NK-92 treated with Interleukin-12 subunit alpha and Interleukin-12 subunit beta, amount 100 ng/mL, for 24 hours (cell line): ENCODE data around the gene SEMA4G.

Experiments
- DNase-seq: peaks from one replicate; lab custom pipeline; 2025; lab: John Stamatoyannopoulos, UW

Gene SEMA4G

DNA sequence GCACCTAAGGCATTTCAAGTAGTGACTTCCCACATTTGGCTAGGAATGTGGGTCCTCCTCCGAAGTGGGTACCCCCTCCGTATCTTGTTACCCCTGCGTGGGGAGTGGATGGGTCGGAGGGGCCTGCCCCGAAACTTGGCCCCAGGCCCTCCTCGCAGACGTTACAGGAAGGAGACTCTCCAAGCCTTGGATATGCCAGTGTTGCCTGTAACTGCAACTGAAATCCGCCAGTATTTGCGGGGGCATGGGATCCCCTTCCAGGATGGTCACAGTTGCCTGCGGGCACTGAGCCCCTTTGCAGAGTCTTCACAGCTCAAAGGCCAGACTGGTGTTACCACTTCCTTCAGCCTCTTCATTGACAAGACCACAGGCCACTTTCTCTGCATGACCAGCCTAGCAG lies 18.9 kb downstream of the SEMA4G start:
- no peak for DNase-seq

DNA sequence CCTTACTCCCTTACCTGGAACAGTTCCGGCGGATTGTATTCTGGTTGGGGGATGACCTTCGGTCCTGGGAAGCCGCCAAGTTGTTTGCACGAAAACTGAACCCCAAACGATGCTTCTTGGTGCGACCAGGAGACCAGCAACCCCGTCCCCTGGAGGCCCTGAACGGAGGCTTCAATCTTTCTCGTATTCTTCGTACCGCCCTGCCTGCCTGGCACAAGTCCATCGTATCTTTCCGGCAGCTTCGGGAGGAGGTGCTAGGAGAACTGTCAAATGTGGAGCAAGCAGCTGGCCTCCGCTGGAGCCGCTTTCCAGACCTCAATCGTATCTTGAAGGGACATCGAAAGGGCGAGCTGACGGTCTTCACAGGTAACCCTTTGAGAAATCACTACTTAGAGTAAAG lies 19.8 kb downstream of the SEMA4G start:
- DNase-seq: no peak

DNA sequence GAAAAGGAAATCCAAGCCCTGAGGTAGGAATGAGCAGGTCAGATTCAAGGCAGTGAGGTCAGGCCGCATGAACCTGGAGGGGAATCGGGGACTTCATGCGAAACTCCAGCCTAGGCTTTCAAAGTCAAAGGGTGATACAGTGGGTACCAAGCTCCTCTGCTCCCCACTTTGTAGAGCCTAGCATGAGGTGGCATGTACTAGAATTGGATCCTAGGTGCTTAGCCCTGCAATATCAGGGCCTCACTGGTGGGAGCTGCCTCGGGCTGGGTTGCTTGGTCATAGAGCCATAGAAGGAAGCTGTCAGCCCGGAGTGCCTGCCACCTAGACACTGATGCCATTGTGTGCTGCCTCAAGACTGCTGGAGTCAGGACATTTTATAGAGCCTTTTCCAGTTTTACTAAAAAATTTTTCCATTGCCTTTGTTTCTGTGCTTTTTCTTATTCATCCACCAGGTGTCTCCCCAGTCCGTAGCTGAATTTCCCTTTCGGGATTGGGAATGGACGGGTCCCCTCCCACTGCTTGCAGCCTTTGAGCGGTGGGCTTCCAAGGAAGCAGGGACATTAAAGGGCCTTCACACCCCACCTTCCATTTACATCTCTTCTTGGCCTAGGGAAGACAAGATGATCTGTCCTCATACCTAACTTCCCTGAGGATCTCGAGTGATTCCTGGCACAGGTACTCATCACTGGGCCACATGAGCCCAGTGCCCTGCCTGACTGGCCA lies 24.8 kb downstream of the SEMA4G start:
- DNase-seq: no peak

DNA sequence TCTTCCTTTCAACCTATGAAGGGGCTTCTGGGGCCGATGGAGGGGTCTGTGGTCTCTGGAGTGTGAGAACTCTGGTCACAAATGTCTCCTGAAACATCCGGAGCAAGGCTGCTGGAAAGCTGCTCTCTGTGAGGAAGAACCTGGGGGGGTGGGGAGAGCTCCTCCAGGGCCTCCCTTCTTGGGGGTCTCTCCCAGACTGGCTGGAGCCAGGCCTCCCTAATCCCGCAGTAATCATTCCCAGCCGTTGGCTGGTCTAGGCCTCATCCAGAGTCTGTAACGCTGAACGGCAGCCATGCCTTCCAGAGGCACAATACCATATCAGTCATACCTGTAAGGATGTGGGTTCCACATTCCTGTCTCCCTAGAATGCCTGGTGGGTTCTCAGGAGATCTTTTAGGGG lies 25.9 kb downstream of the SEMA4G start:
- DNase-seq: no peak

DNA sequence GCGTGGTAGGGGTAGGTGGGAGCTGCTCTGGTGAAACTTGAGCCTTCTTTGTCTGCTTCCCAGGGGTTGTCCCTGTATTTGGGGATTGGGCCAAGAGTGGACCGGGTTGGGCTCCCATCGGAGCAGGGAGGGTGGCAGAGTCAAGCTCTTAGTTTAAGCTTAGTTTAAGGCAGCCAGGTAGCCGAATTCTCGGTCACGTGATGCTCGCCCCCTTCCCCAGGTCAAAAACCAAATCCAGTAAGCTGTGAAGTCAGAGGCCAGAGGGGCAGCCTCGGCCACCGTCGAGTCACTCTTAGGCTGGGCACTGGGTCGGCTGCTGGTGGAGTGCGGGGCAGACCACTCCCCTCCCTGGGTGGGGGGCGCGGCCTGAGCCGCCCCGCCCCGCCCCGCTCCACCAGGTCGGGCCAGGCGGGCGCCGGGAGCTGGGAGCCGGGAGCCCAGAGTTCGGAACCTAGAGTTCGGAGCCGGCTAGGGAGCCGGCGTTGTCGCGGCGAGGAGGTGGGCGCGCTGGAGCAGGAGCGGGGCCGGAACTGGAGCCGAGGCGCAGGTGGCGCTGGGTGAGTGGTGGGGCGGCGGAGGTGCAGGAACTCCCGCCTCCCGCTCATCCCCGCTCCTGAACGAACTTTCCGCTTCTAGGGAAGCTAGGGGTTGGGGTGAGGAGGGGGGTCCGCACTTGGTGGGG lies 27.5 kb downstream of the SEMA4G start:
- DNase-seq: no peak

DNA sequence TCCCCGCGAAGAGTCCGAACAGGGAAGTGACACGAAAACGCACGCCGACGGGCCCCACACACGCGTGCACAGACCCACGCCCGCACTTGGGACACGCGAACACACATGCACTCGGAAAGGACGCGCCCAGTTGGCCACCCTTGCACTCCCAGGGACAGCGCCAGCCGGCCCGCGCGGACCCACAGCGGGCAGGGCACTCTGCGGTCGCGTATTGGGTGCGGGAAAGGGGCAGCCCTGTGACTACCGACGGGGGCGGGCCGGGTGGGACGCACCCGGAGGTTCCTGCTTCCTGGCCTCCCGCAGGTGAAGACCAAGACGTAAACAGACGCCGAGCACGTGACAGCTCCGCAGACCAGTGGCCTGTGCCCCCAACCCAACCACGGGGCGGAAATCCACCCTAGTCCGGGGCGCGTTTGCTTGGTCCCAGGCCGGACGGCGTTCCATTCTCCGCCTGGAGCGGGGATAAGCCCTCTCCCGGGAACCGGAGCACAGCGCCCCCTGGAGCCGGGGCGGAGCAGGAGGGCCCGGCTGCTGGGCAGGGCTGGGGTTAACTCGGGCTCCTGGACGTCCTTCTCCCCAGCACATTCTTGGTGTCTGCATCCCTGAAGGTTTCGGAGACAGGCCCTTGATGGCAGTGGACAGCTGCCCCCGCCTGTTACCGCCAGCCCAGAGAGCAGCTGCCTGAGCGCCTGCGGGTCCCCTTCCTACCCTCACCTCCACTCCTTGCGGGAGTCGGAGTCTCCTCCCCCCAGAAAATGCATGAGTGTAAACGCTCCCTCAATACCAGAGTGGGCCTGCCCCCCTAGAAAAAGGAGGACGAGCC lies 28.3 kb downstream of the SEMA4G start:
- peak; percentile 59 for DNase-seq

DNA sequence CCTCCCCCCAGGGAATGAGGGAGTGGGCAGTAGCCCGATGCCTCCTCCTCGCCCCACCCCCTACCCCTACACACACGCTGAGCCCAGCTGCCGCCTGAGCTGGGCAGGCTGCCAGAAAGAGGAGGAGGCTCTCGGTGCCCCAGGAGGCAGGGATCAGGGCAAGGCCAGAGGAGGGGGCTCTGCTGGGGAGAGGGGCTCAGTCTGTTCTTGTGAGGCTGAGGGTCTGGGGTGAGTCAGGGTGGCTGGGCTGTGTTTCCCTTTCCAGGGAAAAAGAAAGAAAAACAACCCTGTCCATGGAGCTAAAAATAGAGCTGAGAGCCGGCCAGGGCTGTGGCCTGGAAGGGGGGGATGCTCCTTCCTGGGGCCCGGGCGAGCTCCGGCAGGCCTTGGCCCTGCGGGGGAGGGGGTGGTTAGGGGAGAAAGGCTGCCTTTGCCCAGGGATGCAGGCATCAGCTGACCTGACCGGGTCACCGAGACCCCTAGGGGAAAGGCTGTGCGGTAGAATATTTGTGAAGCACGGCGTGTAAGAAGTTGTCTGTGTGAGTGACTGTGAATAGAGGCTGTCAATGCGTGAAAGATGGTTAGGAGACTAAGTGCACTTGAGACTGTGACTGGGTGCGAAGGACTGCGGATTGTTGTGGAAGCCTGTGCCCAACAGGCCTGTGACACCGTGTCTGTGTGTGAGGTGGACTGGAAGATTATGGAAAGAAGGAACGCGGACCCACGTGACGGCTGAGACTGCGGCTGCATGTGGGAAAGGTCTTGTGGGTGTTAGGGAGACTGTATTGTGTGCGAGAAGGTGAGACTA lies 29.1 kb downstream of the SEMA4G start:
- DNase-seq: peak; percentile 14

DNA sequence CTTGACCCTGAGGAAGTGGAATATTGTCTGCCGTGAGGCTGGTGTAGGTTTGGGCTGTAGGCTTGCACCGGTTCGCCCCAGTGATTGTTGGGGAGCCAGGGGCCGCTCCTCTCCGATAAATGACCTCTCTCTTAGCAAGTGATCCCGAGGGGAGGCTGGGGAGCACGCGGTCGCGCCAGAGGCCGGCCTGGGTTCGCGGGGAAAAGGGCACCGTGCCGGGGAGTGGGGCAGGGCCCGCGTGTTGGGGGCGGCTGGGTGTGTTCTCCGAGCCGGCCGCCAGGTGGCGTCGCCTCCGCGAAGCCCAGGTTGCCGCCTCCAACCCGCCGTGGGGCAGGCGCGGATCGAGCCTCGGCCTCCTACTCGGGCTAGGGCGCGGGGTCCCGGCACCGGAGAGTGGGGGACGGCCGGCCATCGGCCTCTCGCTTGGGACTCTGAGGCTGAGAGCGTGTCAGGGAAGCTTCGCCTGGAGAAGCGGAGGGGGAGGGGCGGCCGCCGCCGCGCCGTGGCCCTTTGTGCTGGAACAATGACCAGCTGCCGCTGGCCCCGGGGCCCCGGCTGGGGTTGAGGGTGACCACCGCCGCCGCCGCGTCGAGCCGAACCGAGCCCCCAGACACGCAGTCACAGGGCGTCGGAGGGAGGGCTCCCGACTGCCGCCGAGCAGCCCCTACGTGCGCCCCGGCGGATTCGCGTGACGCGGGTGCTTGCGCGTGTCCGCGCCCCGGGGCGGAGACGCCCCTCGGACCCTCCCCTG lies 29.9 kb downstream of the SEMA4G start:
- peak; percentile 37 for DNase-seq

DNA sequence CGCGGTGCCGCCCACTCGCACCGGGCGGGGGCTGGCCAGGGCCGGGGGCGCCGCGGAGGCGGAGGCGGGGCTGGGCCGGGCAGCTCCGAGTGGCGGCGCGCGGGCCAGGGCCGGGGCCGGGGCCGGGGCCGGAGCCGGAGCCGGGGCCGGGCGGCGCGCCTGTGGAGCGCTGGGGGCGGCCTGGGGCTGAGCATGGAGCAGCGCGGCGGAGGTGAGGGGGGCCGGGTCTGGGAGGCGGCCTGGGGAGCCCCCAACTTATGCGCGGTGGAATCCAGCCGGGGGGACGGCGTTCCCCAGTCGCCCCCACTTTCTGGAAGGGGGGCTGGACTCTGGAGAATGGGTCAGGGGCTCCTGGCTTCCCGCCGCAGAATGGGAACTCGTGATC lies 30.4 kb downstream of the SEMA4G start, which contains the start of gene LZTS2:
Gene LZTS2, plus strand, starts transcription at position 67 of the 385 bp plus-strand sequence. CDS start 2,731 bp downstream, outside the sequence.
- no peak for DNase-seq

DNA sequence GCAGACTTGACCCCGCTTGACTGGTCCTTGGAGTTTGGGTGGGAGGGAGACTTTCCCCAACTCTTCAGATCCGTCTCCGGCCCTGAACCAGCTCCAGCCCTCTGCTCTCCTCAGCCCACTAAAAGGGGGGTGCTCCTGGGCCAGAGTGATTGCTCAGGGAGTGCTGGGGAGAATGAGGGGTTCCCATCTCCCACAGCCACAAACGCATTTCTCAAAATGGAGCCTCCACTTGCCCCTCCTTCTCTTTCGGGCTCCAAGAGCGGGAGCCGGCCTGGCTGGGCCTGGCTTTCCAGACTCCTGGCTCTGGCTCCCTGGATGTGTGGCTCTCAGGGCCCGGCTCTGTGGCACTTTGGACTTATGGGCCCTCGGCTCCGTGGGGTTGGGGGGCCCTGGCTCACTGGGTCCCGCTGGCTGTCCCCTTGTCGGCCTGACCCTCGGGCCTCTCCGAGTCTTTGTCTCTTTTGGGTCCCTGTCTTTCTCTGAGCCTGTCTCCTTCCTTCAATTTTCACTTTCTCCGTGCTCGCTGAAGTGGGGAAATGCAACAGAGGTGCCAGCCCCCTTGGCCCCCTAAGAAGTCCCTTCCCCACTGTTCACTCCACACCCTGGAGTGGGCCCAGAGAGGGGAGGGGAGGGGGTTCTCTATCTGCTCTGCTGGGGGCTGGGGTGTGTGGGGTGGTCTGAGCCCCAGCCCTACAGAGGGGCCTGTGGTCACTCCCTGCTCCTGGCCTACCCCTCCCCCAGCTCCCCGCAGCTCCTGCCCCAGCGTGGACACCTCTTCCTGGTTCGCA lies 31.0 kb downstream of the SEMA4G start:
- DNase-seq: no peak

DNA sequence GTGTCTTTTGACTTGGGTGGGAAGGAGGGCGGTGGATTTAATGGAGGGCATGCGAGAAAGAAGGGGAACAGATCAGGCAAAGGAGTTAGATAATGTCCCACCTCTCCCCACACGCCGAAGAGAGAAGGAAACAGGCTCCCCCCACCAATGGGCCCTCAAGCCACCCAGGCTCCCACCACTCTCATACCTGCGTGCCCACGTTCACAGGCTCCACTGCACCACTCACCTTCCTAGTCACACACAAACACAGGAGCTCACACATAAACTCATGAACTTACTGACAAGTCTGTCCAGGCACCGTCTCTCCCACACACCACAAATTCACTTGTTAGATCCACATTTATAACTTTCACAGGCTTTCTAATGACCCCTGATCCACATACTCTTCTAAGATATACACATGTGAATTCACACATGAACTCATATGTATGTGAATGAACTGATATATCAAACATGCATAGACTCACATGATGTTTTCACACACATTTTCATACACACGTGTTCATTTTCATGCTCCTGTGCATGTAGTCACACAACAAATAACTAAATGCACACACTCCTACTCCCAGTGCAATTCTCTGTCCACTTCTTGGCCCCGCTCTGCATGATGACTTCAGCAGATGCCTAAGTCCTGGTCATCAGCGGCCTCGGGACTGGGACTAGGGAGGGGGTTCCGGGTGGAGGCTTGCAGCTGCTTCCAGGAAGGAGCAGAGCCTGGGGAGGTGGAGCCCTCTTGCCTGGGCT lies 31.8 kb downstream of the SEMA4G start:
- DNase-seq: no peak

DNA sequence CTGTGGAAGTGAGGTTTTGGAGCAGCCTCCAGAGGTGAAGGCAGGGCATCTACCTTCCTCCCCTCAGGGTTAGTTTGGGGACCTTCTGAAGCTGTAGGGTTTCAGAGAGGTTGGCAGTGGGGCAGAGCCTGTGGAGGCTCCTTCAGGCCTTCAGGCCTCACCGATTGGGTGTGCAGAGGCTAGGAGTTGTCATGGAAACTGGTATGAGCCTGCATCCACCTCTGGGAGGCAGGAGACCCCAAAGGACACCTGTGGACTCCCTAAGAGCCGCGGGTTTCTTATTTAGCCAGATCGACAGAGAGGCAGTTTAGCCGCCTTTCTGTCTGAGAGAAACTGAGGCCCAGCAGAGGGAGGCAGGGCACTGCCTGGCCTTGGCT lies 32.3 kb downstream of the SEMA4G start:
- no peak for DNase-seq

DNA sequence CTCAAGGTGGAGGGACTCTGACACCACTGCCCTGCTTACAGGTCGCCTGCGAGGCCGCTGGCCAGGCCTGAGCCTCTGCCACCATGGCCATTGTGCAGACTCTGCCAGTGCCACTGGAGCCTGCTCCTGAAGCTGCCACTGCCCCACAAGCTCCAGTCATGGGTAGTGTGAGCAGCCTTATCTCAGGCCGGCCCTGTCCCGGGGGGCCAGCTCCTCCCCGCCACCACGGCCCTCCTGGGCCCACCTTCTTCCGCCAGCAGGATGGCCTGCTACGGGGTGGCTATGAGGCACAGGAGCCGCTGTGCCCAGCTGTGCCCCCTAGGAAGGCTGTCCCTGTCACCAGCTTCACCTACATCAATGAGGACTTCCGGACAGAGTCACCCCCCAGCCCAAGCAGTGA lies 33.2 kb downstream of the SEMA4G start:
- no peak for DNase-seq

DNA sequence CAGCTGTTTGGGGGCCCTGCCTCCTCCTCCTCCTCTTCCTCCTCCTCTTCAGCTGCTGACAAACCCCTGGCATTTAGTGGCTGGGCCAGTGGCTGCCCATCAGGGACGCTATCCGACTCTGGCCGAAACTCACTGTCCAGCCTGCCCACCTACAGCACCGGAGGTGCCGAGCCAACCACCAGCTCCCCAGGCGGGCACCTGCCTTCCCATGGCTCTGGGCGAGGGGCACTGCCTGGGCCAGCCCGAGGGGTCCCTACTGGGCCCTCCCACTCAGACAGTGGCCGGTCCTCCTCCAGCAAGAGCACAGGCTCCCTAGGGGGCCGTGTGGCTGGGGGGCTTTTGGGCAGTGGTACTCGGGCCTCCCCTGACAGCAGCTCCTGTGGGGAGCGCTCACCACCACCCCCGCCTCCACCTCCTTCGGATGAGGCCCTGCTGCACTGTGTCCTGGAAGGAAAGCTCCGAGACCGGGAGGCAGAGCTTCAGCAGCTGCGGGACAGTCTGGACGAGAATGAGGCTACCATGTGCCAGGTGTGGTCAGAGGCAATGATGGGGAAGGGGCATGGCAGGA lies 34.4 kb downstream of the SEMA4G start:
- no peak for DNase-seq

DNA sequence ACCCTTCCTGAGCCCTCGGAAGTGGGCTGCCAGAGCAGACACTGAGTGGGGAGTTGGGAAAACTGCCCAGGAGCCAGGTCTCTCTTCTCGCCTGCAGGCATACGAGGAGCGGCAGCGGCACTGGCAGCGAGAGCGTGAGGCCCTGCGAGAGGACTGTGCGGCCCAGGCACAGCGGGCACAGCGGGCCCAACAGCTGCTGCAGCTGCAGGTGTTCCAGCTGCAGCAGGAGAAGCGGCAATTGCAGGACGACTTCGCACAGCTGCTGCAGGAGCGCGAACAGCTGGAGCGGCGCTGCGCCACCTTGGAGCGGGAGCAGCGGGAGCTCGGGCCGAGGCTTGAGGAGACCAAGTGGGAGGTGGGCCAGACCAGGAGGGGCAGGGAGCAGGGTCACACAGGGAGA lies 36.1 kb downstream of the SEMA4G start:
- no peak for DNase-seq

DNA sequence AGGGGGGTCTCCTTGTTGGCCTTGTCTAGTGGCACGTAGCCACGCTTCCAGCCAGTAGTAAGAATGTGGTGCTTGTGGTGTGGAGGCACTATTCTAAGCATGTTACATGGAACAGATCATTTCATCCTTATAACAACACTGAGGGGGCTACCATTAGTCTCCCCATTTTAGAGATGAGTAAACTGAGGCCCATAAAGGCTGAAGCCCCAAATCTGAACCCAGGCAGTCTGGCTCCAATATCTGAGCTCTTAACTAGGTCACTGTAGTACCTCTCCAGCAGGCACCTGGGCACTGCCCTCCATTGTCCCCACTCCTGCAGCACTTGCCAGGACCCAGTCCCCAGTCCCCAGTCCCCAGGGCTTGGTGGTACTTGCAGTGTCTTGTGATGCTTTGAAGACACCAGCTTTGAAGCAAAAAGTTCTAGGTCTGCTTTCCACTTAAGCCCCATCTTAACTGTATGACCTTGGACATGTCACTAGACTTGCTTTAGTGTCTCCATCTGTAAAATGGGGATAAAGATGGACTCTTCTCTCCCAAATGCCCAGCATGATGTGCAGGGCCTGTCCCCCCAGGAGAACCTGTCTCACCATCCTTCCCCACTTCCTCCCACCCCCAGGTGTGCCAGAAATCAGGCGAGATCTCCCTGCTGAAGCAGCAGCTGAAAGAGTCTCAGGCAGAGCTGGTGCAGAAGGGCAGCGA lies 36.7 kb downstream of the SEMA4G start:
- DNase-seq: no peak

DNA sequence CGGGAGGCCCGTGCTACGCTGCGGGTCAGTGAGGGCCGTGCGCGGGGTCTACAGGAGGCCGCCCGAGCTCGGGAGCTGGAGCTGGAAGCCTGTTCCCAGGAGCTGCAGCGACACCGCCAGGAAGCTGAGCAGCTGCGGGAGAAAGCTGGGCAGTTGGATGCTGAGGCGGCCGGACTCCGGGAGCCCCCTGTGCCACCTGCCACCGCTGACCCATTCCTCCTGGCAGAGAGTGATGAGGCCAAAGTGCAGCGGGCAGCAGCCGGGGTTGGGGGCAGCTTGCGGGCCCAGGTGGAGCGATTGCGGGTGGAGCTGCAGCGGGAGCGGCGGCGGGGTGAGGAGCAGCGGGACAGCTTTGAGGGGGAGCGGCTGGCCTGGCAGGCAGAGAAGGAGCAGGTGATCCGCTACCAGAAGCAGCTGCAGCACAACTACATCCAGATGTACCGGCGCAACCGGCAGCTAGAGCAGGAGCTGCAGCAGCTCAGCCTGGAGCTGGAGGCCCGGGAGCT lies 37.3 kb downstream of the SEMA4G start:
- DNase-seq: no peak

DNA sequence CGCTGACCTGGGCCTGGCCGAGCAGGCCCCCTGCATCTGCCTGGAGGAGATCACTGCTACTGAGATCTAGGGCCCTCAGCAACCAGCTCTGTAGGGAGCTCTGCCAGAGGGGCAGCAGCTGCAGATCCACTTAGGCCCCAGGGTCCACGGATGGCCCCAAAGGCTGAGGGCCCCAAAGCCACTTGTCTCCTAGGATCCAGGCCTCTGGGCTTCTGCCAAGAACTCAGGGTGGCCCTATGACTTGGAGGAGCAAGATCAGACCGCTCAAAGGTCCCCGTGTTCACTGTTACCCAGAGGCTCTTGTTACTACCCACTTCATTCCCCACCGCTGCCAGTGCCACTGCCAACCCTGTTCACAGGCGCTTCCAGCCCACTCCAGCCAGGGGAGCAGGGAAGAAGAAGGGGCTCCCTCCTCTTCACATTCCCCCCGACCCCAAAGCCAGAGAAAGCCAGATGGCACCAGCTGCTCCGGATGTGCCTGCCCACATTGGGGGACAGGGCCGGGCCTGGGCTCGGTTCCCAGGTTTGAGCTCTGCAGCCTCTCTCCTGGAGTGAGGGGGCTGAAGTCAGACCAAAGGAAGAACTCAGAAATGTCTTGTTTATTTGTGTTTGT lies 37.9 kb downstream of the SEMA4G start:
- DNase-seq: no peak
